IMR-90 (cell line): Measurements from ENCODE around the gene MRM2. TPM values are rescaled to one million over a fixed set of nuclear protein-coding genes. Genes with fewer than 3 reads are reported as not detected.

Experiments used
- ATAC-seq: fragments of 200-7000 bp; cut with Tn5 transposase; 2 replicates; pipeline ENCODE4 v1.9.1; 2020; ENCODE audit warnings: low read depth, mild to moderate bottlenecking, moderate library complexity
- BruUV-seq: library from RNA; stranded (reverse); fragments of 400-500 nt; replicated peaks from 2 replicates; lab custom pipeline; 2021; lab: Mats Ljungman, UMichigan
- CTCF ChIA-PET: fragments of 300-600 bp; formaldehyde crosslinking; extraction: SDS; loops from one replicate; lab custom pipeline; 2021; ENCODE audit warnings: antibody characterized with exemption; lab: Yijun Ruan, JAX
- POLR2A ChIA-PET: fragments of 300-600 bp; sonication (Branson Sonifier 250); formaldehyde crosslinking; loops from one replicate; lab custom pipeline; 2022; ENCODE audit warnings: antibody characterized with exemption; ENCODE audit not compliant: unreplicated experiment; lab: Charles Lee
- DNase-seq: peaks from one replicate; pipeline ENCODE4 v3.0.0; 2013
- H2AFZ ChIP-seq: replicated peaks from 2 replicates; pipeline ENCODE3; 2013; ENCODE audit warnings: low read length, mild to moderate bottlenecking; ENCODE audit not compliant: poor library complexity
- H2AK5ac ChIP-seq: 2 replicates; pipeline ENCODE4 v1.6.1; 2013; ENCODE audit warnings: low read depth, low read length, inconsistent platforms
- H2AK9ac ChIP-seq: replicated peaks from 2 replicates; pipeline ENCODE3; 2013; ENCODE audit warnings: mild to moderate bottlenecking, low read depth, low read length, moderate library complexity; ENCODE audit not compliant: poor library complexity
- H2BK120ac ChIP-seq: 2 replicates; pipeline ENCODE4 v1.6.1; 2013; ENCODE audit warnings: low read depth, low read length, inconsistent platforms
- H2BK15ac ChIP-seq: 3 replicates; pipeline ENCODE4 v1.6.1; 2013; ENCODE audit warnings: low read depth, low read length, inconsistent platforms
- H2BK20ac ChIP-seq: 2 replicates; pipeline ENCODE4 v1.6.1; 2013; ENCODE audit warnings: low read depth, mild to moderate bottlenecking, inconsistent platforms, low read length, moderate library complexity
- H2BK5ac ChIP-seq: 2 replicates; pipeline ENCODE4 v1.6.1; 2013; ENCODE audit warnings: mild to moderate bottlenecking, low read depth, low read length, inconsistent platforms; ENCODE audit not compliant: poor library complexity, severe bottlenecking
- H3K14ac ChIP-seq: replicated peaks from 2 replicates; pipeline ENCODE4 v1.6.1; 2013; ENCODE audit warnings: low read depth, low read length, inconsistent platforms
- H3K18ac ChIP-seq: 2 replicates; pipeline ENCODE4 v1.6.1; 2013; ENCODE audit warnings: low read depth, low read length, control low read depth
- H3K23ac ChIP-seq: 2 replicates; pipeline ENCODE4 v1.6.1; 2013; ENCODE audit warnings: low read depth, low read length, inconsistent platforms
- H3K27ac ChIP-seq: 2 replicates; pipeline ENCODE4 v1.5.1; 2013; ENCODE audit warnings: mild to moderate bottlenecking, control low read depth, low read length; ENCODE audit not compliant: insufficient read depth
- H3K27me3 ChIP-seq: 2 replicates; pipeline ENCODE4 v1.6.1; 2013; ENCODE audit warnings: low read length; ENCODE audit not compliant: control insufficient read depth, insufficient read depth
- H3K36me3 ChIP-seq: 2 replicates; pipeline ENCODE4 v1.6.1; 2013; ENCODE audit warnings: low read length, mixed read lengths; ENCODE audit not compliant: control insufficient read depth, insufficient read depth
- H3K4ac ChIP-seq: 2 replicates; pipeline ENCODE4 v1.6.1; 2013; ENCODE audit warnings: low read depth, low read length, inconsistent platforms
- H3K4me1 ChIP-seq: 2 replicates; pipeline ENCODE4 v1.6.1; 2013; ENCODE audit warnings: low read length, mixed read lengths; ENCODE audit not compliant: control insufficient read depth, insufficient read depth
- H3K4me2 ChIP-seq: 2 replicates; pipeline ENCODE4 v1.6.1; 2013; ENCODE audit warnings: low read depth, mild to moderate bottlenecking, control low read depth, low read length, moderate library complexity
- H3K4me3 ChIP-seq: 2 replicates; pipeline ENCODE4 v1.5.1; 2013; ENCODE audit warnings: low read depth, mild to moderate bottlenecking, control low read depth, low read length, moderate library complexity; ENCODE audit not compliant: insufficient read depth
- H3K56ac ChIP-seq: 2 replicates; pipeline ENCODE4 v1.6.1; 2013; ENCODE audit warnings: low read length, inconsistent platforms; ENCODE audit not compliant: insufficient read depth; ENCODE audit errors: extremely low read depth
- H3K79me1 ChIP-seq, 2 experiments: 2 replicates each; pipeline ENCODE4 v1.6.1; 2013; ENCODE audit warnings: low read length in 2 of 2, inconsistent platforms in 1 of 2, low read depth in 1 of 2
- H3K9ac ChIP-seq: 2 replicates; pipeline ENCODE4 v1.6.1; 2013; ENCODE audit warnings: low read depth, low read length, control low read depth
- H3K9me1 ChIP-seq: 2 replicates; pipeline ENCODE4 v1.6.1; 2013; ENCODE audit warnings: low read length, inconsistent platforms; ENCODE audit not compliant: insufficient read depth
- H3K9me3 ChIP-seq: 2 replicates; pipeline ENCODE4 v1.6.1; 2013; ENCODE audit warnings: low read length; ENCODE audit not compliant: control insufficient read depth, insufficient read depth
- H4K20me1 ChIP-seq: 2 replicates; pipeline ENCODE4 v1.6.1; 2013; ENCODE audit warnings: low read length, inconsistent platforms; ENCODE audit not compliant: insufficient read depth
- H4K5ac ChIP-seq: 2 replicates; pipeline ENCODE4 v1.6.1; 2013; ENCODE audit warnings: mild to moderate bottlenecking, low read depth, low read length, control low read depth
- H4K8ac ChIP-seq, 2 experiments: 2 replicates each; pipeline ENCODE4 v1.6.1; 2013; ENCODE audit warnings: low read depth in 2 of 2, low read length in 2 of 2, control low read depth in 1 of 2, inconsistent platforms in 1 of 2
- H4K91ac ChIP-seq: 2 replicates; pipeline ENCODE4 v1.6.1; 2013; ENCODE audit warnings: low read depth, low read length, inconsistent platforms; ENCODE audit not compliant: insufficient read depth
- BHLHE40 ChIP-seq: fragments of 150-350 bp; IDR thresholded peaks from 2 replicates; pipeline ENCODE4 v1.6.1; 2016; ENCODE audit warnings: mild to moderate bottlenecking, low read depth, low read length
- NFE2L2 ChIP-seq: fragments of 150-350 bp; IDR thresholded peaks from 2 replicates; pipeline ENCODE4 v1.6.1; 2016; ENCODE audit warnings: low read depth, mild to moderate bottlenecking, low read length
- RAD21 ChIP-seq: IDR thresholded peaks from 2 replicates; pipeline ENCODE4 v1.6.1; 2012; ENCODE audit warnings: low read length, improper control_type of control experiment
- RFX5 ChIP-seq: IDR thresholded peaks from 2 replicates; pipeline ENCODE4 v1.8.0; 2012; ENCODE audit warnings: low read depth, mild to moderate bottlenecking, low read length, moderate library complexity
- SMC3 ChIP-seq: fragments of 150-350 bp; IDR thresholded peaks from 2 replicates; pipeline ENCODE4 v1.6.1; 2016; ENCODE audit warnings: low read depth, mild to moderate bottlenecking, antibody characterized with exemption, low read length, moderate library complexity
- WGBS, 2 experiments: methylation state at CpG; one replicate each; pipeline versions ENCODE4 v1.1.5 to v1.1.7; 2013; ENCODE audit warnings: missing lambda C conversion rate in 2 of 2; ENCODE audit not compliant: insufficient read length in 1 of 2; ENCODE audit errors: extremely low coverage in 2 of 2; 5-methylcytosine and 5-hydroxymethylcytosine counted together
- dilution Hi-C: fragments of 300-500 bp; cut with HindIII; formaldehyde crosslinking; loops from one replicate; pipeline ENCODE4 v1.14.3; 2018; ENCODE audit warnings: low sequenced_read_pairs; ENCODE audit not compliant: unreplicated experiment
- in situ Hi-C: fragments of 300-500 bp; cut with MboI; formaldehyde crosslinking; loops from 3 replicates; pipeline ENCODE4 v1.14.3; 2019; ENCODE audit warnings: low sequenced_read_pairs, inconsistent platforms, mixed read lengths
- intact Hi-C: fragments of 100-400 bp; cut with micrococcal nuclease; formaldehyde crosslinking; loops from 2 replicates; pipeline ENCODE4 v1.10.0; 2022
- polyA plus RNA-seq, 3 experiments: library from polyadenylated mRNA; depleted of rRNA; stranded (reverse); fragments of >200 nt; gene quantifications; 2 replicates each; pipeline ENCODE4 v1.2.3, GENCODE V29; 2012; ENCODE audit warnings: low replicate concordance in 1 of 3
- total RNA-seq: library from RNA; depleted of rRNA; stranded (reverse); fragments of >200 nt; gene quantifications from 2 replicates; pipeline ENCODE4 v1.2.3, GENCODE V29; 2012
- TF ChIP-seq, protein P1 (sequence below): conservative IDR thresholded peaks from 2 replicates; pipeline ENCODE4 v1.5.1; 2012; ENCODE audit warnings: mild to moderate bottlenecking, low read depth, low read length, improper control_type of control experiment
- TF ChIP-seq, protein P2 (sequence below): fragments of 150-350 bp; IDR thresholded peaks from 2 replicates; pipeline ENCODE4 v1.6.1; 2017; ENCODE audit warnings: mild to moderate bottlenecking, antibody characterized with exemption, low read length, low read depth

Gene MRM2
- total and polyA plus RNA-seq, 2 of the 4 experiments (the other 2 are of a cell fraction): 19.1 to 23.8 TPM

DNA sequence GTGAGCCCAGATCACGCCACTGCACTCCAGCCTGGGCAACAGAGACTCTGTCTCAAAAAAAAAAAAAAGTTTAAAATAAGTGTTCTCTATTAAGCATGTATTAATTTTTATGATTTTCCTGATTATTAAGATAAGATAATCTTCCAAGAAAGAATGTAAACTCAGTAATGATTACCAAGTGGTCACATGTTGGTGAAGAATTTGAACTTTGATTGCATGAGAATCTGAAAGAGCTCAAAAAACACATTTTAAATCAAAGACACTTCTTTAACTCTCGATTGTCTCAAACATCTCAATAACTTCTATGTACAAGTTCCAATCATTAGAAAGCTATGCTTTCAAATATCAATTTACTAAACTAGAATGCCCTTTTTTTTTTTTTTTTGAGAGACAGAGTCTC is 38.4 kb upstream of the MRM2 start:
- H2BK15ac ChIP-seq: no peak overlapping the region
- peaks cover 2% of the 10 kb centered on the region for H3K9me1 ChIP-seq
- peaks cover 15% of the 10 kb centered on the region for H4K20me1 ChIP-seq
- H2BK120ac ChIP-seq: no peak overlapping the region
- H2AFZ ChIP-seq: no peak overlapping the region
- no peak overlapping the region for H4K5ac ChIP-seq
- H3K36me3 ChIP-seq: peaks cover 4% of the 10 kb centered on the region; the same call in 1 of the 2 replicates
- no peak overlapping the region for H4K8ac ChIP-seq
- H3K4ac ChIP-seq: no peak overlapping the region
- TF ChIP-seq SMC3: no peak
- TF ChIP-seq RFX5: no peak
- TF ChIP-seq NFE2L2: no peak
- TF ChIP-seq, protein P1, sequence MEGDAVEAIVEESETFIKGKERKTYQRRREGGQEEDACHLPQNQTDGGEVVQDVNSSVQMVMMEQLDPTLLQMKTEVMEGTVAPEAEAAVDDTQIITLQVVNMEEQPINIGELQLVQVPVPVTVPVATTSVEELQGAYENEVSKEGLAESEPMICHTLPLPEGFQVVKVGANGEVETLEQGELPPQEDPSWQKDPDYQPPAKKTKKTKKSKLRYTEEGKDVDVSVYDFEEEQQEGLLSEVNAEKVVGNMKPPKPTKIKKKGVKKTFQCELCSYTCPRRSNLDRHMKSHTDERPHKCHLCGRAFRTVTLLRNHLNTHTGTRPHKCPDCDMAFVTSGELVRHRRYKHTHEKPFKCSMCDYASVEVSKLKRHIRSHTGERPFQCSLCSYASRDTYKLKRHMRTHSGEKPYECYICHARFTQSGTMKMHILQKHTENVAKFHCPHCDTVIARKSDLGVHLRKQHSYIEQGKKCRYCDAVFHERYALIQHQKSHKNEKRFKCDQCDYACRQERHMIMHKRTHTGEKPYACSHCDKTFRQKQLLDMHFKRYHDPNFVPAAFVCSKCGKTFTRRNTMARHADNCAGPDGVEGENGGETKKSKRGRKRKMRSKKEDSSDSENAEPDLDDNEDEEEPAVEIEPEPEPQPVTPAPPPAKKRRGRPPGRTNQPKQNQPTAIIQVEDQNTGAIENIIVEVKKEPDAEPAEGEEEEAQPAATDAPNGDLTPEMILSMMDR: no peak
- TF ChIP-seq, protein P2, sequence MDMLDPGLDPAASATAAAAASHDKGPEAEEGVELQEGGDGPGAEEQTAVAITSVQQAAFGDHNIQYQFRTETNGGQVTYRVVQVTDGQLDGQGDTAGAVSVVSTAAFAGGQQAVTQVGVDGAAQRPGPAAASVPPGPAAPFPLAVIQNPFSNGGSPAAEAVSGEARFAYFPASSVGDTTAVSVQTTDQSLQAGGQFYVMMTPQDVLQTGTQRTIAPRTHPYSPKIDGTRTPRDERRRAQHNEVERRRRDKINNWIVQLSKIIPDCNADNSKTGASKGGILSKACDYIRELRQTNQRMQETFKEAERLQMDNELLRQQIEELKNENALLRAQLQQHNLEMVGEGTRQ: peak; percentile 19; the same call in 1 of the 2 replicates
- no peak for TF ChIP-seq RAD21
- no peak for TF ChIP-seq BHLHE40
- peaks cover 10 to 48% of the 10 kb centered on the region in 2 experiments for H3K79me1 ChIP-seq
- no peak overlapping the region for H3K9ac ChIP-seq
- H3K14ac ChIP-seq: no peak overlapping the region
- CTCF ChIA-PET: interaction anchor here (0.7 kb wide), 1 partner anchor 62 kb away, joined by 8 read pairs; no protein-coding TSS in a partner anchor
- H3K18ac ChIP-seq: no peak overlapping the region
- H3K4me2 ChIP-seq: no peak overlapping the region
- dilution Hi-C loops (no loop called here), in situ Hi-C loops (no loop called here), intact Hi-C loops (no loop called here)
- no peak overlapping the region for H3K23ac ChIP-seq
- BruUV-seq: no TSS peak
- no peak for ATAC-seq
- no CpG with 5 or more reads among the region's 2 CpGs for WGBS, 2 experiments
- no peak overlapping the region for H3K4me3 ChIP-seq
- H2AK9ac ChIP-seq: no peak overlapping the region
- no peak overlapping the region for H2AK5ac ChIP-seq
- POLR2A ChIA-PET: interaction anchor here (1.4 kb wide), 1 partner anchor 32 kb away, joined by 10 read pairs; no protein-coding TSS in a partner anchor
- H2BK5ac ChIP-seq: no peak overlapping the region
- H2BK20ac ChIP-seq: no peak overlapping the region
- DNase-seq: no peak
- no peaks in the 10 kb centered on the region for H3K9me3 ChIP-seq
- no peak overlapping the region for H3K27ac ChIP-seq
- H3K27me3 ChIP-seq: no peaks in the 10 kb centered on the region
- H3K56ac ChIP-seq: no peak overlapping the region
- peaks cover 7% of the 10 kb centered on the region; the same call in 1 of the 2 replicates for H3K4me1 ChIP-seq
- no peak overlapping the region for H4K91ac ChIP-seq
